NCI-H2029 (cell line): Measurements from ENCODE around the gene RGS7.
"Not testable (repeated sequence)": the region's sequence is repeated elsewhere in the genome, so short reads cannot be mapped to it uniquely, and the experiment has no call there.

Experiments
- DNase-seq: peaks from one replicate; lab custom pipeline; 2025; lab: John Stamatoyannopoulos, UW

Gene RGS7

GRCh38 chr1:240776237-240776636 lies 580.8 kb downstream of the RGS7 start:
- no peak for DNase-seq

- no peak for DNase-seq
Measured at GRCh38 chr1:240772131-240772530, 584.9 kb downstream of the RGS7 start.

GRCh38 chr1:240771450-240771849 lies 585.6 kb downstream of the RGS7 start:
- no peak for DNase-seq

- DNase-seq = no peak
Measured at GRCh38 chr1:240768979-240769378, 588.0 kb downstream of the RGS7 start.

GRCh38 chr1:240766831-240767230 lies 590.2 kb downstream of the RGS7 start:
- DNase-seq = no peak

GRCh38 chr1:240765732-240766363 lies 591.2 kb downstream of the RGS7 start:
- DNase-seq = no peak

GRCh38 chr1:240763771-240764170 lies 593.2 kb downstream of the RGS7 start:
- DNase-seq = no peak

- DNase-seq = not testable (repeated sequence)
Measured at GRCh38 chr1:240763095-240763494, 593.9 kb downstream of the RGS7 start.

- DNase-seq = not testable (repeated sequence)
Measured at GRCh38 chr1:240762471-240762987, 594.5 kb downstream of the RGS7 start.

GRCh38 chr1:240758777-240759176 lies 598.2 kb downstream of the RGS7 start:
- not testable (repeated sequence) for DNase-seq

- no peak for DNase-seq
Measured at GRCh38 chr1:240758296-240758695, 598.7 kb downstream of the RGS7 start.

GRCh38 chr1:240747907-240748306 lies 609.1 kb downstream of the RGS7 start:
- no peak for DNase-seq

- no peak for DNase-seq
Measured at GRCh38 chr1:240743705-240744104, 613.3 kb downstream of the RGS7 start.

GRCh38 chr1:240739754-240740153 lies 617.3 kb downstream of the RGS7 start:
- DNase-seq = no peak

GRCh38 chr1:240739139-240739538 lies 617.9 kb downstream of the RGS7 start:
- no peak for DNase-seq

- DNase-seq = no peak
Measured at GRCh38 chr1:240737766-240738265, 619.2 kb downstream of the RGS7 start.

GRCh38 chr1:240737298-240737697 lies 619.7 kb downstream of the RGS7 start:
- no peak for DNase-seq

GRCh38 chr1:240734705-240735104 lies 622.3 kb downstream of the RGS7 start:
- DNase-seq = not testable (repeated sequence)

GRCh38 chr1:240734001-240734400 lies 623.0 kb downstream of the RGS7 start:
- no peak for DNase-seq

- DNase-seq = peak; percentile 10
Measured at GRCh38 chr1:240732390-240732789, 624.6 kb downstream of the RGS7 start.
